ENCODE results near the gene SPSB4. TPM values are rescaled to one million over a fixed set of nuclear protein-coding genes. Genes with fewer than 3 reads are reported as not detected.
A peak's percentile ranks its signal among the peaks of the same experiment; 100 is the strongest.

SPSB4 gene
- total and polyA plus RNA-seq, 2 of the 13 experiments (the other 11 are each of a cell fraction or from before 2014, with no cell fraction given), result not detected

DNA sequence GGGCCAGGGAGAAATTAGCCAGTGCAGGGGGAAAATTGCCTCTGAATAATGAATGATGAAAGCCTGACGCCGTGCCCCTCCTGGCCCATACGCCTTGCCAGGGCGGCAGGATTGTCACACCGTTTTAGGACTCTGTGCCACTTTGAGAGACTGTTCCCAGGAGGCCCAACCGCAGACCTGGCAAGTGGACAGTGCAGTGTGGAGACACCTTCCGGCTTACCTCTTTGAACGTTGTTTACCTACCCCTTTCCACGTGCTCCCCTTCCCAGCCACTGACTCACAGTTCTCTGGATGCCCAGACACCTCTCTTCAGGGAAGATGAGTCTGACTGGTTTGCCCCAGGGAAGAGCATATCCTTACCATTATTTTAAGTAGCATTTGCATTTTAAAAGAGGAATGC lies 96.5 kb downstream of the SPSB4 start (continued):
- peak; percentile 86 for TF ChIP-seq TCF7 (IDR thresholded peaks at IDR 0.05; ENCODE audit: low read depth)
- TF ChIP-seq SOX6 (IDR thresholded peaks at IDR 0.05), result no peak
- peak; percentile 63 for TF ChIP-seq SOX6 (CRISPR knock-in tag; IDR thresholded peaks at IDR 0.05)
- TF ChIP-seq, protein P1, sequence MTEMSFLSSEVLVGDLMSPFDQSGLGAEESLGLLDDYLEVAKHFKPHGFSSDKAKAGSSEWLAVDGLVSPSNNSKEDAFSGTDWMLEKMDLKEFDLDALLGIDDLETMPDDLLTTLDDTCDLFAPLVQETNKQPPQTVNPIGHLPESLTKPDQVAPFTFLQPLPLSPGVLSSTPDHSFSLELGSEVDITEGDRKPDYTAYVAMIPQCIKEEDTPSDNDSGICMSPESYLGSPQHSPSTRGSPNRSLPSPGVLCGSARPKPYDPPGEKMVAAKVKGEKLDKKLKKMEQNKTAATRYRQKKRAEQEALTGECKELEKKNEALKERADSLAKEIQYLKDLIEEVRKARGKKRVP (CRISPR knock-in tag; IDR thresholded peaks at IDR 0.05), result peak in 1 of 2 experiments; percentile 47; a peak in 2 of 4 replicates
- TF ChIP-seq POGZ (CRISPR knock-in tag; IDR thresholded peaks at IDR 0.05), result 0 out of 2 replicates have a peak, but pooled peaks have one; percentile 32
- TF ChIP-seq, protein P2, sequence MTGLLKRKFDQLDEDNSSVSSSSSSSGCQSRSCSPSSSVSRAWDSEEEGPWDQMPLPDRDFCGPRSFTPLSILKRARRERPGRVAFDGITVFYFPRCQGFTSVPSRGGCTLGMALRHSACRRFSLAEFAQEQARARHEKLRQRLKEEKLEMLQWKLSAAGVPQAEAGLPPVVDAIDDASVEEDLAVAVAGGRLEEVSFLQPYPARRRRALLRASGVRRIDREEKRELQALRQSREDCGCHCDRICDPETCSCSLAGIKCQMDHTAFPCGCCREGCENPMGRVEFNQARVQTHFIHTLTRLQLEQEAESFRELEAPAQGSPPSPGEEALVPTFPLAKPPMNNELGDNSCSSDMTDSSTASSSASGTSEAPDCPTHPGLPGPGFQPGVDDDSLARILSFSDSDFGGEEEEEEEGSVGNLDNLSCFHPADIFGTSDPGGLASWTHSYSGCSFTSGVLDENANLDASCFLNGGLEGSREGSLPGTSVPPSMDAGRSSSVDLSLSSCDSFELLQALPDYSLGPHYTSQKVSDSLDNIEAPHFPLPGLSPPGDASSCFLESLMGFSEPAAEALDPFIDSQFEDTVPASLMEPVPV (CRISPR knock-in tag; IDR thresholded peaks at IDR 0.05), result no peak
- TF ChIP-seq IRF2 (CRISPR knock-in tag; IDR thresholded peaks at IDR 0.05), result peak; percentile 44; the same call in 1 of the 2 replicates
- TF ChIP-seq ZNF501 (CRISPR knock-in tag; IDR thresholded peaks at IDR 0.05), result no peak
- TF ChIP-seq THAP11 (CRISPR knock-in tag; IDR thresholded peaks at IDR 0.05), result 0 out of 2 replicates have a peak, but pooled peaks have one; percentile 38
- TF ChIP-seq, protein P3, sequence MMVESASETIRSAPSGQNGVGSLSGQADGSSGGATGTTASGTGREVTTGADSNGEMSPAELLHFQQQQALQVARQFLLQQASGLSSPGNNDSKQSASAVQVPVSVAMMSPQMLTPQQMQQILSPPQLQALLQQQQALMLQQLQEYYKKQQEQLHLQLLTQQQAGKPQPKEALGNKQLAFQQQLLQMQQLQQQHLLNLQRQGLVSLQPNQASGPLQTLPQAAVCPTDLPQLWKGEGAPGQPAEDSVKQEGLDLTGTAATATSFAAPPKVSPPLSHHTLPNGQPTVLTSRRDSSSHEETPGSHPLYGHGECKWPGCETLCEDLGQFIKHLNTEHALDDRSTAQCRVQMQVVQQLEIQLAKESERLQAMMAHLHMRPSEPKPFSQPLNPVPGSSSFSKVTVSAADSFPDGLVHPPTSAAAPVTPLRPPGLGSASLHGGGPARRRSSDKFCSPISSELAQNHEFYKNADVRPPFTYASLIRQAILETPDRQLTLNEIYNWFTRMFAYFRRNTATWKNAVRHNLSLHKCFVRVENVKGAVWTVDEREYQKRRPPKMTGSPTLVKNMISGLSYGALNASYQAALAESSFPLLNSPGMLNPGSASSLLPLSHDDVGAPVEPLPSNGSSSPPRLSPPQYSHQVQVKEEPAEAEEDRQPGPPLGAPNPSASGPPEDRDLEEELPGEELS (CRISPR knock-in tag; IDR thresholded peaks at IDR 0.05), result peak; percentile 74
- TF ChIP-seq ZNF619 (CRISPR knock-in tag; IDR thresholded peaks at IDR 0.05), result no peak
- 0 out of 2 replicates have a peak, but pooled peaks have one; percentile 38 for TF ChIP-seq YEATS4 (CRISPR knock-in tag; IDR thresholded peaks at IDR 0.05; ENCODE audit: borderline replicate concordance)
- TF ChIP-seq NCOA5 (CRISPR knock-in tag; IDR thresholded peaks at IDR 0.05), result no peak
- TF ChIP-seq, protein P4, sequence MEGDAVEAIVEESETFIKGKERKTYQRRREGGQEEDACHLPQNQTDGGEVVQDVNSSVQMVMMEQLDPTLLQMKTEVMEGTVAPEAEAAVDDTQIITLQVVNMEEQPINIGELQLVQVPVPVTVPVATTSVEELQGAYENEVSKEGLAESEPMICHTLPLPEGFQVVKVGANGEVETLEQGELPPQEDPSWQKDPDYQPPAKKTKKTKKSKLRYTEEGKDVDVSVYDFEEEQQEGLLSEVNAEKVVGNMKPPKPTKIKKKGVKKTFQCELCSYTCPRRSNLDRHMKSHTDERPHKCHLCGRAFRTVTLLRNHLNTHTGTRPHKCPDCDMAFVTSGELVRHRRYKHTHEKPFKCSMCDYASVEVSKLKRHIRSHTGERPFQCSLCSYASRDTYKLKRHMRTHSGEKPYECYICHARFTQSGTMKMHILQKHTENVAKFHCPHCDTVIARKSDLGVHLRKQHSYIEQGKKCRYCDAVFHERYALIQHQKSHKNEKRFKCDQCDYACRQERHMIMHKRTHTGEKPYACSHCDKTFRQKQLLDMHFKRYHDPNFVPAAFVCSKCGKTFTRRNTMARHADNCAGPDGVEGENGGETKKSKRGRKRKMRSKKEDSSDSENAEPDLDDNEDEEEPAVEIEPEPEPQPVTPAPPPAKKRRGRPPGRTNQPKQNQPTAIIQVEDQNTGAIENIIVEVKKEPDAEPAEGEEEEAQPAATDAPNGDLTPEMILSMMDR (CRISPR knock-in tag; IDR thresholded peaks at IDR 0.05), result peak; percentile 17; the same call in 1 of the 2 replicates
- TF ChIP-seq HDAC1 (CRISPR knock-in tag; IDR thresholded peaks at IDR 0.05), result peak; percentile 50; the same call in 1 of the 2 replicates
- peak; percentile 60 for TF ChIP-seq HDAC2 (CRISPR knock-in tag; IDR thresholded peaks at IDR 0.05)
- TF ChIP-seq FOSL2 (CRISPR knock-in tag; IDR thresholded peaks at IDR 0.05), result peak; percentile 92
- TF ChIP-seq, protein P5, sequence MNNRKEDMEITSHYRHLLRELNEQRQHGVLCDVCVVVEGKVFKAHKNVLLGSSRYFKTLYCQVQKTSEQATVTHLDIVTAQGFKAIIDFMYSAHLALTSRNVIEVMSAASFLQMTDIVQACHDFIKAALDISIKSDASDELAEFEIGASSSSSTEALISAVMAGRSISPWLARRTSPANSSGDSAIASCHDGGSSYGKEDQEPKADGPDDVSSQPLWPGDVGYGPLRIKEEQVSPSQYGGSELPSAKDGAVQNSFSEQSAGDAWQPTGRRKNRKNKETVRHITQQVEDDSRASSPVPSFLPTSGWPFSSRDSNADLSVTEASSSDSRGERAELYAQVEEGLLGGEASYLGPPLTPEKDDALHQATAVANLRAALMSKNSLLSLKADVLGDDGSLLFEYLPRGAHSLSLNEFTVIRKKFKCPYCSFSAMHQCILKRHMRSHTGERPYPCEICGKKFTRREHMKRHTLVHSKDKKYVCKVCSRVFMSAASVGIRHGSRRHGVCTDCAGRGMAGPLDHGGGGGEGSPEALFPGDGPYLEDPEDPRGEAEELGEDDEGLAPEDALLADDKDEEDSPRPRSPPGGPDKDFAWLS (CRISPR knock-in tag; IDR thresholded peaks at IDR 0.05; ENCODE audit: borderline replicate concordance), result no peak
- TF ChIP-seq CBFB (CRISPR knock-in tag; IDR thresholded peaks at IDR 0.05), result 0 out of 2 replicates have a peak, but pooled peaks have one; percentile 39
- TF ChIP-seq ZNF792 (CRISPR knock-in tag; IDR thresholded peaks at IDR 0.05), result peak; percentile 54; the same call in 1 of the 2 replicates
- 0 out of 2 replicates have a peak, but pooled peaks have one; percentile 30 for TF ChIP-seq ZFP36L1 (CRISPR knock-in tag; IDR thresholded peaks at IDR 0.05)
- TF ChIP-seq MIER3 (CRISPR knock-in tag; IDR thresholded peaks at IDR 0.05; ENCODE audit: borderline replicate concordance), result peak; percentile 41; the same call in 1 of the 2 replicates
- TF ChIP-seq TBX3 (IDR thresholded peaks at IDR 0.05; ENCODE audit: borderline replicate concordance), result peak; percentile 86; the same call in 1 of the 2 replicates
- 0 out of 2 replicates have a peak, but pooled peaks have one; percentile 27 for TF ChIP-seq ZNF331 (CRISPR knock-in tag; IDR thresholded peaks at IDR 0.05)
